Peyer's patch (tissue), 4 donors: ENCODE data around the gene OR10C1.

ENCODE experiments used
- POLR2A ChIP-seq, 2 donors: fragments of 450-650 bp; IDR thresholded peaks; one replicate each; pipeline ENCODE4 v1.5.1; 2017; ENCODE audit warnings: antibody characterized with exemption in 2 of 2, mild to moderate bottlenecking in 2 of 2, moderate library complexity in 2 of 2
- TF ChIP-seq, protein P1 (sequence below), 6 experiments: fragments of 450-650 bp in 4 of 6; fragments of 200-600 bp in 2 of 6; sonication (generic) in 1 of 6; IDR thresholded peaks; one replicate each; pipeline ENCODE4 v1.5.1; 2017 to 2019; ENCODE audit warnings: antibody characterized with exemption in 6 of 6, mild to moderate bottlenecking in 3 of 6, moderate library complexity in 1 of 6

DNA sequence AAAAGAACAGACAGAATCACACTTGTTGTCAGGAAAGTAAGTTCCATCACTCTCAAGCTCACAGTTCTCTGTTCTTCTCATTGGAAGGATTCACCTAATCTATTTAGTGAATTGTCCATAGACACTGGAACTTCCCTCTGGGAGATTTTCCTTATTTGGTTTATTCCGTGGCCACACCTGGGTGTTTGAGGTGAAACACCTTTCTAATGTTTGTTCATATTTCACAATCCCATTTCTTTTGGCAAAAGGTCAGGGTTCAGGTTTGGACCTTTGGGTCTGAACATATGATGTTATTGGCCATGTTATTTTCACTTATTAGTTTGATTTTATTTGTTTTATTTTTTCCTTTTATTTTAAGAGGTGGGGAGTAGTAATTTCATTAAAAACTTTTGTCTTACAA, 44.6 kb downstream of the OR10C1 start:
- TF ChIP-seq, protein P1, sequence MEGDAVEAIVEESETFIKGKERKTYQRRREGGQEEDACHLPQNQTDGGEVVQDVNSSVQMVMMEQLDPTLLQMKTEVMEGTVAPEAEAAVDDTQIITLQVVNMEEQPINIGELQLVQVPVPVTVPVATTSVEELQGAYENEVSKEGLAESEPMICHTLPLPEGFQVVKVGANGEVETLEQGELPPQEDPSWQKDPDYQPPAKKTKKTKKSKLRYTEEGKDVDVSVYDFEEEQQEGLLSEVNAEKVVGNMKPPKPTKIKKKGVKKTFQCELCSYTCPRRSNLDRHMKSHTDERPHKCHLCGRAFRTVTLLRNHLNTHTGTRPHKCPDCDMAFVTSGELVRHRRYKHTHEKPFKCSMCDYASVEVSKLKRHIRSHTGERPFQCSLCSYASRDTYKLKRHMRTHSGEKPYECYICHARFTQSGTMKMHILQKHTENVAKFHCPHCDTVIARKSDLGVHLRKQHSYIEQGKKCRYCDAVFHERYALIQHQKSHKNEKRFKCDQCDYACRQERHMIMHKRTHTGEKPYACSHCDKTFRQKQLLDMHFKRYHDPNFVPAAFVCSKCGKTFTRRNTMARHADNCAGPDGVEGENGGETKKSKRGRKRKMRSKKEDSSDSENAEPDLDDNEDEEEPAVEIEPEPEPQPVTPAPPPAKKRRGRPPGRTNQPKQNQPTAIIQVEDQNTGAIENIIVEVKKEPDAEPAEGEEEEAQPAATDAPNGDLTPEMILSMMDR (IDR thresholded peaks at IDR 0.05): no peak
- no peak for TF ChIP-seq POLR2A (IDR thresholded peaks at IDR 0.05)
